Activated CD8-positive, alpha-beta memory T cell treated with anti-CD3 and anti-CD28 coated beads, Interleukin-2, amount 50 U/mL, for 4 hours (primary cell): ENCODE measurements around the gene SIM2.

Source experiments
- DNase-seq: peaks from one replicate; pipeline ENCODE4 v3.0.0-alpha.2; 2020

Gene SIM2

GRCh38 chr21:36743008-36743407 is 44.1 kb downstream of the SIM2 start:
- no peak for DNase-seq

- no peak for DNase-seq
Measured at GRCh38 chr21:36743446-36743845, 44.5 kb downstream of the SIM2 start.

- DNase-seq = no peak
Measured at GRCh38 chr21:36744190-36744559, 45.3 kb downstream of the SIM2 start.

DNA sequence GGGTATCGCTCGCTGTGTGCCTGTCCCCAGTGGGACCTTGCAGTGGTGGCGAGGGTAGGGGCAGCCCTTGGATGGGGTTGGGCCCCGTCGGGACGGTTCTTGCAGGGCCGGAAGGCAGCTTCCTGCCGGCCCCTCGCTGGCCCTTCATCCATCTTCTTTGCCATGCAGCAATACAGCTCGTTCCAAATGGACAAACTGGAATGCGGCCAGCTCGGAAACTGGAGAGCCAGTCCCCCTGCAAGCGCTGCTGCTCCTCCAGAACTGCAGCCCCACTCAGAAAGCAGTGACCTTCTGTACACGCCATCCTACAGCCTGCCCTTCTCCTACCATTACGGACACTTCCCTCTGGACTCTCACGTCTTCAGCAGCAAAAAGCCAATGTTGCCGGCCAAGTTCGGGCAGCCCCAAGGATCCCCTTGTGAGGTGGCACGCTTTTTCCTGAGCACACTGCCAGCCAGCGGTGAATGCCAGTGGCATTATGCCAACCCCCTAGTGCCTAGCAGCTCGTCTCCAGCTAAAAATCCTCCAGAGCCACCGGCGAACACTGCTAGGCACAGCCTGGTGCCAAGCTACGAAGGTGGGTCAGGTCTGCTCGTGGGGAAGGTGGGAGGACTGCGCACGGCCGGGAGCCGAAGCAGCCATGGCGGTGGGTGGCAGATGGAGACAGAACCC is 45.8 kb downstream of the SIM2 start:
- no peak for DNase-seq

DNA sequence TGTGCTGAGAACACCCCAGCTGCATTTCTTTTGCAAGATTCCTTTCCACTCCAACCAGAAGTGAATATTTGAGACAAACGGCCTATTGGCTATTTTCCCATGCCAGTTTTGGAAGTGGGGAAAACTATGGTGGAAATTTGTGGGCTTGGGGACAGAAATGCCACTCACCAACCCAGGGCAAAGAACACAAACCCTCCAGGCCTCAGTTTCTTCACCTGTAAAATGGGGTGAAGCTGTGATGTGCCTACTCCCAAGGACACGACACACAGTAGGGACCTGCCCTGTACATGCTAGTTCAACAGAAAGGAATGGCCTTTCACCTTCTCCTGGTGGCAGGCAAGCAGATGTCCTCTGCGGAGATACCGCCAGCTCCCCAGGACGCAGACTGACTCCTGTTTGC is 46.5 kb downstream of the SIM2 start:
- DNase-seq = no peak

GRCh38 chr21:36747041-36747814 is 48.3 kb downstream of the SIM2 start:
- no peak for DNase-seq

DNA sequence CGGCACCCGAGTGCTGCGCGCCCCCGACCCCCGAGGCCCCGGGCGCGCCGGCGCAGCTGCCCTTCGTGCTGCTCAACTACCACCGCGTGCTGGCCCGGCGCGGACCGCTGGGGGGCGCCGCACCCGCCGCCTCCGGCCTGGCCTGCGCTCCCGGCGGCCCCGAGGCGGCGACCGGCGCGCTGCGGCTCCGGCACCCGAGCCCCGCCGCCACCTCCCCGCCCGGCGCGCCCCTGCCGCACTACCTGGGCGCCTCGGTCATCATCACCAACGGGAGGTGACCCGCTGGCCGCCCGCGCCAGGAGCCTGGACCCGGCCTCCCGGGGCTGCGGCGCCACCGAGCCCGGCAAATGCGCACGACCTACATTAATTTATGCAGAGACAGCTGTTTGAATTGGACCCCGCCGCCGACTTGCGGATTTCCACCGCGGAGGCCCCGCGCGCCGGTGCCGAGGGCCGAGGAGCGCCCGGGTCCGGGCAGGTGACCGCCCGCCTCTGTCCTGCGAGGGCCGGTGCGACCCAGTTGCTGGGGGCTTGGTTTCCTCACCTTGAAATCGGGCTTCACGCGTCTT is 49.0 kb downstream of the SIM2 start:
- DNase-seq = no peak

GRCh38 chr21:36749935-36750575 is 51.1 kb downstream of the SIM2 start:
- no peak for DNase-seq

- DNase-seq = no peak
Measured at GRCh38 chr21:36750576-36750959, 51.7 kb downstream of the SIM2 start.

DNA sequence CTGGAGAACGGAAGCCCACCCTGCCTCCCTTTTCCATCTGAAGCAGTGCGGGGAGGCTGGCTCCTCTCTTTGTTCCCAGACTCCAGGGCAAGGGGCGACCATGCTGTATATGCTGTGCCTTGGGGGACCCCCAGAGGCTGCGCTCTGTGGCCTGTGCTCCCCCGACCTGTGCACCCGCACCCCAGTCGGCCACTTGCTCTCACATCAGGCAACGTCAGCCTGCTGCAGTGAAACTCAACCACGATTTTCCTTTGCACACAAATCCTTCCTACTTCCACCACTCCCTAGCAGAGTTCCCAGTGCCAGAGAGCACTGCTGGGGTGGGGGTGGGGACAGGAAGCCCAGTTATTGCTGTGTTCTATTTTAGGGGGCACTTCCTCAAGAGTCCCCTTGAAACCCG is 52.5 kb downstream of the SIM2 start:
- no peak for DNase-seq

DNA sequence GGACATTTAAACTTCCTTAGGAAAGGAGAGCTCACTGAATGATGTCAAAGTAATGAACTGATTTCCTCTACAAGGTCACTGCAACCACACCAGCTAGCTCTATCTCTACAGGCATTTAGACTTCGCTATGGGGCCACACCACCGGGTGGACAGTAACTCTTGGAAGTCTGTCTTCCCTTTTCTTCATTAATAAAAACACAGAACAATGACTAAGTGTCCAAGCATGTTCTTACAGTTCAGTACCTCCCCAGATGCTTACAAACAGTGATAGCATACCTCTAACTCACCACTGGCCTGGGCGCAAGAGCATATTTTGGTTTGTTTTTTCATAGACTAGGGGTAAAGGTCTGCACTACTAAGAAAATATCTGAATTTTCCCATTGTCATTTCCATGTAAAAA is 54.6 kb downstream of the SIM2 start:
- DNase-seq = no peak

- no peak for DNase-seq
Measured at GRCh38 chr21:36754241-36754898, 55.5 kb downstream of the SIM2 start.

DNA sequence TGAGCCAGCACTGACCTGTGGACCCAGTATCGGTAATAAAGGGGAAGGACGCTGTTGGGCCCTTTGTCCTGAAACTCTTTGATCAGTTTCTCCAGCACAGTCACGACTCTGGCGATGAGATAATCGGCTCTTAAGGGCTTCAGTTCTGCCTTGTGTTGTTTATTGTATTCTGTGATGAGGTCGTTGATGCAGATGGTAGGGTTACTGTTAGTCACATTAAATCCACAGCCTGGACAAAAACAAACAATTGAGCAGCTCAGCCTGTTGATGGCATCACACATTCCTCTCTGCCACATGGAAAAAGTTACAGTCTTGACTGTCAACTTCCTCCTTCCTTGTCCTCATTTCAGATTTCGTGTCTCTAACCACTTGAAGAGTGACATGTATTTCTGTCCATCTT is 57.6 kb downstream of the SIM2 start:
- DNase-seq = no peak

- no peak for DNase-seq
Measured at GRCh38 chr21:36757196-36757595, 58.3 kb downstream of the SIM2 start.

- no peak for DNase-seq
Measured at GRCh38 chr21:36759348-36760083, 60.6 kb downstream of the SIM2 start.

- DNase-seq = no peak
Measured at GRCh38 chr21:36761685-36762084, 62.8 kb downstream of the SIM2 start.

- DNase-seq = no peak
Measured at GRCh38 chr21:36762642-36763041, 63.7 kb downstream of the SIM2 start.

- no peak for DNase-seq
Measured at GRCh38 chr21:36763305-36763704, 64.4 kb downstream of the SIM2 start.

GRCh38 chr21:36765229-36765628 is 66.3 kb downstream of the SIM2 start:
- no peak for DNase-seq

DNA sequence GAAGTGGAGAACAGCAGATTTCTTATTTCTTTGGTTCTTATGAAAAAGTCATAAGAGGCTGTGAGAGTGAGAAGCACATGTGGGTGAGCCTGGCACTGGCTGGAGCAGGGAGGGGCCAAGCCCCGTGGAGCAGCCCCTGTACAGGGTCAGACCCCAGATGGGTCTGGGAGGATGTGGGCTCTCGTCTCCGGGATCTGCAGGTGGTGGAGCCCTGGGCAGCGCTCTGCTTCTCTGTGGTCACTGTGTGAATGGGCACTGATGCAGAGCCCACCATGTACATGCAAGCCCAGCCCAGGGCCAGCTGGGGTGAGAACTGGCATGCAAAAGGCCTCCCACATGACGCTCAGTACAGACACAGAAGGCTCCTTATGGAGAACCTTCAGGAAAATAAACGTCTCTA is 67.6 kb downstream of the SIM2 start:
- DNase-seq = no peak

DNA sequence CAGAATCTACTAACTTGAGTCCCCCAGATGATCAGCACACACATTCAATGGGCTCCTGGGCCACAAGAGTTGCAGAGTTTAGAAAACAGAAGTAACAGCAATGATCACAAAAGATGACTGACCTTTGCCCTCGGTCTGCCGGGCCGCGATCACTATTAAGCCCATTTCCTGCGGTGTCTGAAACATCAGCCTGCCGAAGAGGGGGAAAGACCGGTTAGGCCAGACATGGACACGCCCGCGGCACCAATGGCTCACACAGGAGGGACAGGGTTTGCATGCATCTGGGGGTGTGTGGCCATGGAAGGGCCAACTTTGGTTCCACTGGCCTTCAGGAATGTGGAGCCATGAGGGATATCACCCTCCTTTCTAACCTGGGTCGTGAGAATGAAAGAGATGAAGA is 68.2 kb downstream of the SIM2 start:
- DNase-seq = no peak

GRCh38 chr21:36768496-36768895 is 69.6 kb downstream of the SIM2 start:
- no peak for DNase-seq
